Measurements from ENCODE around the gene LRRC1. TPM values are rescaled to one million over a fixed set of nuclear protein-coding genes. Genes with fewer than 3 reads are reported as not detected.

Gene LRRC1
- total and polyA plus RNA-seq, 9 donors, result 4.3 to 20.6 (median 8.9) TPM

GRCh38 chr6:53801022-53801421, 6.2 kb downstream of the LRRC1 start:
- intact Hi-C loops (cut with DNase I), result no loop called here
- H3K36me3 ChIP-seq, result no peaks in the 10 kb centered on the region
- TF ChIP-seq EP300 (IDR thresholded peaks at IDR 0.05), result no peak
- TF ChIP-seq CTCF (IDR thresholded peaks at IDR 0.05), result no peak
- TF ChIP-seq POLR2A (IDR thresholded peaks at IDR 0.05), result no peak
- H3K27me3 ChIP-seq, result no peaks in the 10 kb centered on the region
- no peak for DNase-seq
- no peak overlapping the region for H3K27ac ChIP-seq
- no peak overlapping the region for H3K4me3 ChIP-seq
- 96 to 100% (median 98%) methylated on average over 1 of the region's 1 CpG for WGBS, 3 donors
- peaks cover 4% of the 10 kb centered on the region for H3K4me1 ChIP-seq (ENCODE audit: insufficient read depth)
- no peaks in the 10 kb centered on the region for H3K9me3 ChIP-seq

GRCh38 chr6:53802582-53802981, 7.8 kb downstream of the LRRC1 start:
- intact Hi-C loops (cut with DNase I), result no loop called here
- Histone ChIP-seq H3K27me3 (no peaks in the 10 kb centered on the region), H3K4me1 (ENCODE audit: insufficient read depth) (peaks cover 3% of the 10 kb centered on the region), H3K9me3 (no peaks in the 10 kb centered on the region), H3K36me3 (no peaks in the 10 kb centered on the region), H3K4me3 (no peak overlapping the region), H3K27ac (no peak overlapping the region)
- no peak for DNase-seq
- TF ChIP-seq EP300 (IDR thresholded peaks at IDR 0.05), result no peak
- no peak for TF ChIP-seq POLR2A (IDR thresholded peaks at IDR 0.05)
- no peak for TF ChIP-seq CTCF (IDR thresholded peaks at IDR 0.05)

GRCh38 chr6:53803081-53803860, 8.5 kb downstream of the LRRC1 start:
- peaks cover 3% of the 10 kb centered on the region for H3K4me1 ChIP-seq (ENCODE audit: insufficient read depth)
- TF ChIP-seq EP300 (IDR thresholded peaks at IDR 0.05) (no peak), CTCF (IDR thresholded peaks at IDR 0.05) (no peak), POLR2A (IDR thresholded peaks at IDR 0.05) (no peak)
- 64 to 72% (median 65%) methylated on average over 6 of the region's 6 CpGs for WGBS, 3 donors
- H3K4me3 ChIP-seq, result no peak overlapping the region
- H3K9me3 ChIP-seq, result no peaks in the 10 kb centered on the region
- H3K36me3 ChIP-seq, result no peaks in the 10 kb centered on the region
- H3K27ac ChIP-seq, result no peak overlapping the region
- H3K27me3 ChIP-seq, result no peaks in the 10 kb centered on the region
- intact Hi-C loops (cut with DNase I), result no loop called here
- no peak for DNase-seq

- H3K9me3 ChIP-seq, result no peaks in the 10 kb centered on the region
- intact Hi-C loops (cut with DNase I), result no loop called here
- WGBS, 3 donors, result 87 to 90% (median 89%) methylated on average over 7 of the region's 7 CpGs
- no peak overlapping the region for H3K4me3 ChIP-seq
- TF ChIP-seq CTCF (IDR thresholded peaks at IDR 0.05) (no peak), EP300 (IDR thresholded peaks at IDR 0.05) (no peak), POLR2A (IDR thresholded peaks at IDR 0.05) (no peak)
- no peak overlapping the region for H3K27ac ChIP-seq
- DNase-seq, result no peak
- H3K36me3 ChIP-seq, result no peaks in the 10 kb centered on the region
- no peaks in the 10 kb centered on the region for H3K27me3 ChIP-seq
- peaks cover 3% of the 10 kb centered on the region for H3K4me1 ChIP-seq (ENCODE audit: insufficient read depth)
These were observed 10.2 kb downstream of the LRRC1 start for GRCh38 chr6:53805016-53805415.
